NB4 (cell line): ENCODE results near the gene SLC46A1.
"Not testable (repeated sequence)": the region's sequence is repeated elsewhere in the genome, so short reads cannot be mapped to it uniquely, and the experiment has no call there.

Experiments
- DNase-seq: peaks from one replicate; pipeline ENCODE4 v3.0.0; 2010; ENCODE audit warnings: low read depth
- H3K4me3 ChIP-seq: one replicate; pipeline ENCODE4 v1.5.1; 2011; ENCODE audit warnings: mild to moderate bottlenecking, low read depth, low read length, moderate library complexity
- CTCF ChIP-seq: IDR thresholded peaks from one replicate; pipeline ENCODE4 v1.5.1; 2012; ENCODE audit warnings: low read depth, low read length
- MAX ChIP-seq: IDR thresholded peaks from 2 replicates; pipeline ENCODE4 v1.6.1; 2011; ENCODE audit warnings: low read depth, low read length
- MYC ChIP-seq: IDR thresholded peaks from 2 replicates; pipeline ENCODE4 v1.6.1; 2011; ENCODE audit warnings: low read depth, low read length
- POLR2A ChIP-seq: IDR thresholded peaks from 2 replicates; pipeline ENCODE4 v1.6.1; 2011; ENCODE audit warnings: mild to moderate bottlenecking; ENCODE audit not compliant: insufficient read length; ENCODE audit errors: extremely low read depth

The SLC46A1 gene

GRCh38 chr17:28433721-28434120, 27.7 kb upstream of the SLC46A1 start:
- no peak for TF ChIP-seq POLR2A
- TF ChIP-seq MYC = no peak
- no peak for TF ChIP-seq MAX
- no peak for TF ChIP-seq CTCF
- DNase-seq = no peak
- H3K4me3 ChIP-seq = no peak overlapping the region

- DNase-seq, H3K4me3 ChIP-seq: not testable (repeated sequence)
Measured at GRCh38 chr17:28427982-28428381, 22.0 kb upstream of the SLC46A1 start.

- DNase-seq = no peak
- H3K4me3 ChIP-seq = no peak overlapping the region
- TF ChIP-seq MAX = no peak
Measured at GRCh38 chr17:28427371-28427770, 21.4 kb upstream of the SLC46A1 start.

GRCh38 chr17:28426081-28426519, 20.1 kb upstream of the SLC46A1 start:
- TF ChIP-seq CTCF (peak; percentile 50), POLR2A (no peak)
- no peak overlapping the region for H3K4me3 ChIP-seq
- DNase-seq = peak; percentile 19

GRCh38 chr17:28425206-28425605, 19.2 kb upstream of the SLC46A1 start:
- TF ChIP-seq MAX (no peak), POLR2A (no peak), MYC (no peak), CTCF (no peak)
- DNase-seq = no peak
- H3K4me3 ChIP-seq = no peak overlapping the region

- no peak for DNase-seq
- H3K4me3 ChIP-seq = no peak overlapping the region
Measured at GRCh38 chr17:28421787-28422305, 15.8 kb upstream of the SLC46A1 start.

More at GRCh38 chr17:28421787-28422305, 15.8 kb upstream of the SLC46A1 start:
- TF ChIP-seq POLR2A (no peak), CTCF (no peak), MAX (no peak), MYC (no peak)
